Gastrocnemius medialis (tissue), 4 donors: Measurements from ENCODE around the gene S1PR5.

Experiments used
- CTCF ChIP-seq, 5 experiments: fragments of 450-650 bp in 3 of 5; fragments of 200-600 bp in 2 of 5; sonication (generic) in 2 of 5; IDR thresholded peaks in 4 of 5; conservative IDR thresholded peaks in 1 of 5; 1 replicate in 4 of 5; 2 replicates in 1 of 5; pipeline ENCODE4 v1.5.1; 2016 to 2019; ENCODE audit warnings: antibody characterized with exemption in 5 of 5, mild to moderate bottlenecking in 3 of 5, moderate library complexity in 3 of 5
- POLR2A ChIP-seq, 2 donors: fragments of 450-650 bp; IDR thresholded peaks; one replicate each; pipeline ENCODE4 v1.6.1; 2017; ENCODE audit warnings: antibody characterized with exemption in 2 of 2, mild to moderate bottlenecking in 2 of 2, moderate library complexity in 2 of 2

DNA sequence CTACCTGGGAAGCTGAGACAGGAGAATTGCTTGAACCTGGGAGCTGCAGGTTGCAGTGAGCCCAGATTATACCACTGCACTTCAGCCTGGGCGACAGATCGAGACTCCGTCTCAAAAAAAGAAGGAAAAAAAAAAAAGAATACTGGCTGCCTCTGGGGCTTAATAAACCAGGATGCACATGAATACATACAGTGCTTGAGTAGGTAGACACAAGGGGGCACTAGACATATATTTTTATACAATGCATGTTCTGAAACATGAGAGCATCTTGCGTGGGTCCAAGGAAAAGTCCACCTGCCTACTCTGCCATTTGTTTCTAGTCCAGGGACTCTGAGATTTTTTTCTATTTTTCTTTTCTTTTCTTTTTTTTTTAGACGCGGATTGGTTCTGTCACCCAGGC is 45.3 kb downstream of the S1PR5 start:
- TF ChIP-seq CTCF (IDR thresholded peaks at IDR 0.05 in 4 of 5, conservative IDR thresholded peaks at IDR 0.05 in 1 of 5) (peak in 1 of 5 experiments; percentile 27), POLR2A (IDR thresholded peaks at IDR 0.05) (no peak)
